Measurements from ENCODE around the gene FILIP1L.

DNA sequence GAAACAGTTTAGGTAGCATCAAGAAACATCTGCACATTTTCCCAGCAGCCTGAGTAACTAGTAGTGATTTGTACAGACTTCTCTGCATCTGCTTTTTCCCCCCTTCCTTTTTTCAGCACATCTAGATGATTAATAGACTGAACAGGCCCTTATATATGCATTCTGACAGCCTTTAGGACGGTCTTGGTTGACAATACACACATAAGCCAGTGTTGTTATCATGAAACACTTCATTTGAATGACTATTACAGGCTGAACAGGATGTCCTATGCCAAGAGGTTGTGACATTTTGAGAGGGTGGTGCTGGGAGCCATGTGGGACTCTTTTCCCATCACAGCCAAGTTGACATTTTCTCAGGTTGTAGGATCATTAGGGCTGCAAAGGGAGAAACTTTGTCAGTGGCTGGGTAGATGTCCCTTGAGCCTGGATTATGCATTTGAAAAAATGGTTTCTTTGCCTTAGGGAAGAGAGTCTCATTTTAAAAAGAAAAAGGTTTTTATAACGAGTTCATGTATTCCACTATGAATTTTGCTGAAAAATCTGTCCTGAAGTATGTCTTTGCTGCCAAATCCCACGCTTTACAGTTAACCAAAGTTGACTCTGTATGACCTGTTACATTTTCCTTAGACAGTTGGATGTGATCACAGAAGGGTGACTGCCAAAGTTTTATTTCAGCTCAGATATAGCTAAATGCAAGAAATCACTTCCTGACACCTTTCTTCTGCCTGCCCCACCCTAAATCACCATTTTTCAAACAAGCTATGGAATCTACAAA, 73.7 kb downstream of the FILIP1L start:
- TF ChIP-seq, protein P1, sequence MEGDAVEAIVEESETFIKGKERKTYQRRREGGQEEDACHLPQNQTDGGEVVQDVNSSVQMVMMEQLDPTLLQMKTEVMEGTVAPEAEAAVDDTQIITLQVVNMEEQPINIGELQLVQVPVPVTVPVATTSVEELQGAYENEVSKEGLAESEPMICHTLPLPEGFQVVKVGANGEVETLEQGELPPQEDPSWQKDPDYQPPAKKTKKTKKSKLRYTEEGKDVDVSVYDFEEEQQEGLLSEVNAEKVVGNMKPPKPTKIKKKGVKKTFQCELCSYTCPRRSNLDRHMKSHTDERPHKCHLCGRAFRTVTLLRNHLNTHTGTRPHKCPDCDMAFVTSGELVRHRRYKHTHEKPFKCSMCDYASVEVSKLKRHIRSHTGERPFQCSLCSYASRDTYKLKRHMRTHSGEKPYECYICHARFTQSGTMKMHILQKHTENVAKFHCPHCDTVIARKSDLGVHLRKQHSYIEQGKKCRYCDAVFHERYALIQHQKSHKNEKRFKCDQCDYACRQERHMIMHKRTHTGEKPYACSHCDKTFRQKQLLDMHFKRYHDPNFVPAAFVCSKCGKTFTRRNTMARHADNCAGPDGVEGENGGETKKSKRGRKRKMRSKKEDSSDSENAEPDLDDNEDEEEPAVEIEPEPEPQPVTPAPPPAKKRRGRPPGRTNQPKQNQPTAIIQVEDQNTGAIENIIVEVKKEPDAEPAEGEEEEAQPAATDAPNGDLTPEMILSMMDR (IDR thresholded peaks at IDR 0.05; ENCODE audit: insufficient read depth, low read length, poor library complexity, severe bottlenecking) = no peak
- TF ChIP-seq EZH2phosphoT487 (conservative IDR thresholded peaks at IDR 0.05; ENCODE audit: low read length) = no peak
